Adrenal gland (tissue), 12 donors: ENCODE results near the gene PHLDB3. TPM values are rescaled to one million over a fixed set of nuclear protein-coding genes. Genes with fewer than 3 reads are reported as not detected.

Experiments
- DNase-seq, 7 donors: peaks; one replicate each; pipeline ENCODE4 v3.0.0-alpha.2; 2019 to 2020
- H3K27ac ChIP-seq, 5 donors: fragments of 200-600 bp; sonication (generic) in 4 of 5; 1 replicate in 3 of 5; 2 replicates in 2 of 5; pipeline versions ENCODE4 v1.5.1 to v1.8.0; 2016 to 2020; ENCODE audit warnings: mild to moderate bottlenecking in 1 of 5
- H3K27me3 ChIP-seq: fragments of 200-600 bp; 2 replicates; pipeline ENCODE4 v1.8.0; 2021
- H3K36me3 ChIP-seq, 2 donors: fragments of 200-600 bp; replicated peaks in 1 of 2; 1 replicate in 1 of 2; 2 replicates in 1 of 2; pipeline versions ENCODE4 v1.5.1 to v1.8.0; 2018 to 2022
- H3K4me1 ChIP-seq, 2 donors: fragments of 200-600 bp; replicated peaks in 1 of 2; 1 replicate in 1 of 2; 2 replicates in 1 of 2; pipeline versions ENCODE4 v1.5.1 to v1.8.0; 2018 to 2021
- H3K4me3 ChIP-seq, 4 donors: fragments of 200-600 bp; sonication (generic) in 3 of 4; one replicate each; pipeline ENCODE4 v1.5.1; 2016 to 2018
- H3K9me3 ChIP-seq, 3 donors: fragments of 200-600 bp; sonication (generic) in 1 of 3; replicated peaks in 1 of 3; 1 replicate in 2 of 3; 2 replicates in 1 of 3; pipeline versions ENCODE4 v1.5.1 to v1.8.0; 2016 to 2021
- POLR2A ChIP-seq, 2 donors: fragments of 450-650 bp; IDR thresholded peaks; one replicate each; pipeline ENCODE4 v1.6.1; 2017; ENCODE audit warnings: antibody characterized with exemption in 2 of 2, mild to moderate bottlenecking in 2 of 2, moderate library complexity in 1 of 2
- WGBS, 4 donors: extraction: QIAGEN DNeasy Blood & Tissue Kit in 2 of 4; methylation state at CpG; one replicate each; pipeline versions ENCODE4 v1.1.5 to v1.1.7; 2013 to 2017; 5-methylcytosine and 5-hydroxymethylcytosine counted together
- intact Hi-C, 2 donors: fragments of 100-400 bp; cut with DNase I; formaldehyde crosslinking; loops; one replicate each; pipeline versions ENCODE4 v1.14.1 to v1.15.0; 2022 to 2023
- polyA plus RNA-seq, 3 donors: library from polyadenylated mRNA; stranded (reverse); fragments of 200-250 nt in 2 of 3; fragments of 350-450 nt in 1 of 3; fragmentation: Illumina TruSeq in 1 of 3; extraction: RNeasy Lipid Tissue Mini Kit (QIAGEN cat#74804) in 1 of 3; gene quantifications; one replicate each; pipeline ENCODE4 v1.2.3, GENCODE V29; 2013 to 2014
- total RNA-seq, 9 donors: library from RNA; depleted of rRNA in 4 of 9; stranded (reverse); fragments of >200 nt in 4 of 9; fragments of 120-200 nt in 1 of 9; fragmentation: NEBNext Ultra II Directional in 1 of 9; extraction: Animal tissue kit (Norgen Biotek cat#: 25700) in 1 of 9; gene quantifications; one replicate each; pipeline versions ENCODE4 v1.1.0 to v1.2.4, GENCODE V29; 2013 to 2023
- TF ChIP-seq, protein P1 (sequence below), 6 experiments: fragments of 450-650 bp in 4 of 6; fragments of 200-600 bp in 2 of 6; sonication (generic) in 1 of 6; IDR thresholded peaks; 1 replicate in 5 of 6; 2 replicates in 1 of 6; pipeline versions ENCODE4 v1.5.1 to v1.8.0; 2016 to 2021; ENCODE audit warnings: antibody characterized with exemption in 6 of 6, mild to moderate bottlenecking in 2 of 6, moderate library complexity in 1 of 6
- donor health status: healthy with polysubstance abuse.
- donor health status: Bipolar disorder and iron deficiency.
- donor health status: DM: yes; HTN: yes; CAD: no.
- donor health status: DM: no; HTN: no; CAD: no.
- donor health status: DM: no; HTN: no; CAD: no.
- donor health status: DM: yes; HTN: yes; CAD: no.

The PHLDB3 gene
- total and polyA plus RNA-seq, 12 donors, result 1.7 to 54.5 (median 19.5) TPM

DNA sequence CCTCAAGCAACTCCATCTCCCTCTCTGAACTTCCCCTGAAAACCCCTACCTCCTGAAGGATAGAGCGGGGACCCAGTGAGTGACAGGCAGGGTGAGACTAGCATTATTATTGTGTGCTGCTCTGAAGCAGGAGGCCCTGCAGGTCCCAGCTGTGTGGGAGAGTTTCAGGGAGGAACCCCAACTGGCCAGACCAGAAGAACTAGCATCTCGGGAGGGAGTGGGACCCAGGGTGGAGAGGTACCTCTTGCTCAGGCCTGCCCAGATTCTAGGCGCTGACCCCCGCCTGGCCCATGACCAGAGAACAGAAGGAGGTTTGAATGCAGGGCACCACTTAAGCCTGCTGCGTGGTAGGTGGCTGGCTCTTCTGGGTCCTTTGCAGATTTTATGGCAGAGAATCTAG is 33.5 kb downstream of the PHLDB3 start:
- Histone ChIP-seq H3K36me3 (no peaks in the 10 kb centered on the region), H3K27me3 (no peaks in the 10 kb centered on the region), H3K4me1 (peaks cover 4 to 8% of the 10 kb centered on the region in 2 donors), H3K4me3 (no peak overlapping the region), H3K9me3 (no peaks in the 10 kb centered on the region), H3K27ac (no peak overlapping the region)
- 72 to 94% (median 83%) methylated on average over 5 of the region's 5 CpGs for WGBS, 4 donors
- intact Hi-C loops, result no loop called here
- DNase-seq, result no peak
- TF ChIP-seq, protein P1, sequence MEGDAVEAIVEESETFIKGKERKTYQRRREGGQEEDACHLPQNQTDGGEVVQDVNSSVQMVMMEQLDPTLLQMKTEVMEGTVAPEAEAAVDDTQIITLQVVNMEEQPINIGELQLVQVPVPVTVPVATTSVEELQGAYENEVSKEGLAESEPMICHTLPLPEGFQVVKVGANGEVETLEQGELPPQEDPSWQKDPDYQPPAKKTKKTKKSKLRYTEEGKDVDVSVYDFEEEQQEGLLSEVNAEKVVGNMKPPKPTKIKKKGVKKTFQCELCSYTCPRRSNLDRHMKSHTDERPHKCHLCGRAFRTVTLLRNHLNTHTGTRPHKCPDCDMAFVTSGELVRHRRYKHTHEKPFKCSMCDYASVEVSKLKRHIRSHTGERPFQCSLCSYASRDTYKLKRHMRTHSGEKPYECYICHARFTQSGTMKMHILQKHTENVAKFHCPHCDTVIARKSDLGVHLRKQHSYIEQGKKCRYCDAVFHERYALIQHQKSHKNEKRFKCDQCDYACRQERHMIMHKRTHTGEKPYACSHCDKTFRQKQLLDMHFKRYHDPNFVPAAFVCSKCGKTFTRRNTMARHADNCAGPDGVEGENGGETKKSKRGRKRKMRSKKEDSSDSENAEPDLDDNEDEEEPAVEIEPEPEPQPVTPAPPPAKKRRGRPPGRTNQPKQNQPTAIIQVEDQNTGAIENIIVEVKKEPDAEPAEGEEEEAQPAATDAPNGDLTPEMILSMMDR (IDR thresholded peaks at IDR 0.05), result no peak
- TF ChIP-seq POLR2A (IDR thresholded peaks at IDR 0.05), result no peak

DNA sequence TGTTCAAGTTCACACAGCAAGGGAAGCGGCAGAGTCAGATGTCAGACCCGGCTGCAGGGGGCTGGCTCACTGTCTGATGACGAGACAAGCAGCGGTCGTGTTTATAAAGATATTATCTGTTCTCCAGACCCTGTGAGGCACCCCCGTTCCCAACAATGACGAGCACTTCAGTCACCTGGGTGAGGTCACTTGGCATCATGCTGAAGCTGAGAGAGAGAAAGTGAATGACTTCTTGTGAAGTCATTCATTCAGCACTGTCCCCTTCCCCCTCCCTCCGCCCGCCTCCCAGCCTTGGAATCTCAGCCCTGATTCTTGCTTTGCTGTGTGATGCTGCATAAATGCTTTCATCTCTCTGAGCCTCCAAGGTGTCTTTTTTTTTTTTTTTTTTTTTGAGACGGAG is 34.3 kb downstream of the PHLDB3 start:
- no peak overlapping the region for H3K4me3 ChIP-seq
- WGBS, 4 donors, result 63 to 78% (median 69%) methylated on average over 10 of the region's 10 CpGs

DNA sequence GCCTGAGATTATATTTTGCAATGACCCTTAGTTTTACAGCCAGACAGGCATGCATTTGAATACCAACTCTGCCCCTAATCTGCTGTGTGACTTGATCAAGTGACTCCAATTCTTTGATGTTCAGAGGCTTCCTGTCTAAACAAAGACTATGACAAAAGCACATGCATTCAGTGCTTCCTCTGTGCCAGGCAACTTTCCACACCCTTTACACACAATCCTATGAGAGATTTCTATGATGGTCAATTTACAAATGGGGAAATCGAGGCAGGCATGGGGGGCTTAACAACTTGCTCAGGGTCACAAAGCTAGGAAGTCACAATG is 35.4 kb downstream of the PHLDB3 start:
- Histone ChIP-seq H3K27ac (no peak overlapping the region), H3K4me3 (no peak overlapping the region), H3K9me3 (no peaks in the 10 kb centered on the region), H3K4me1 (peaks cover 5 to 6% of the 10 kb centered on the region in 2 donors), H3K36me3 (no peaks in the 10 kb centered on the region), H3K27me3 (no peaks in the 10 kb centered on the region)
- no peak for DNase-seq
- intact Hi-C loops, result loop anchor here in 1 of 2 donors (5.0 kb wide), 1 partner anchor 33 kb away; the partner anchor contains the start of gene PHLDB3
- 49 to 65% (median 53%) methylated on average over 1 of the region's 1 CpG for WGBS, 4 donors
- TF ChIP-seq, protein P1 (IDR thresholded peaks at IDR 0.05), result no peak
- TF ChIP-seq POLR2A (IDR thresholded peaks at IDR 0.05), result no peak

More for the DNA sequence above, 34.3 kb downstream of the PHLDB3 start:
- Histone ChIP-seq H3K27ac (no peak overlapping the region), H3K9me3 (no peaks in the 10 kb centered on the region), H3K36me3 (no peaks in the 10 kb centered on the region), H3K4me1 (peaks cover 4 to 8% of the 10 kb centered on the region in 2 donors), H3K27me3 (no peaks in the 10 kb centered on the region)
- no peak for DNase-seq
- intact Hi-C loops, result no loop called here
- TF ChIP-seq POLR2A (IDR thresholded peaks at IDR 0.05), result no peak
- TF ChIP-seq, protein P1 (IDR thresholded peaks at IDR 0.05), result no peak

DNA sequence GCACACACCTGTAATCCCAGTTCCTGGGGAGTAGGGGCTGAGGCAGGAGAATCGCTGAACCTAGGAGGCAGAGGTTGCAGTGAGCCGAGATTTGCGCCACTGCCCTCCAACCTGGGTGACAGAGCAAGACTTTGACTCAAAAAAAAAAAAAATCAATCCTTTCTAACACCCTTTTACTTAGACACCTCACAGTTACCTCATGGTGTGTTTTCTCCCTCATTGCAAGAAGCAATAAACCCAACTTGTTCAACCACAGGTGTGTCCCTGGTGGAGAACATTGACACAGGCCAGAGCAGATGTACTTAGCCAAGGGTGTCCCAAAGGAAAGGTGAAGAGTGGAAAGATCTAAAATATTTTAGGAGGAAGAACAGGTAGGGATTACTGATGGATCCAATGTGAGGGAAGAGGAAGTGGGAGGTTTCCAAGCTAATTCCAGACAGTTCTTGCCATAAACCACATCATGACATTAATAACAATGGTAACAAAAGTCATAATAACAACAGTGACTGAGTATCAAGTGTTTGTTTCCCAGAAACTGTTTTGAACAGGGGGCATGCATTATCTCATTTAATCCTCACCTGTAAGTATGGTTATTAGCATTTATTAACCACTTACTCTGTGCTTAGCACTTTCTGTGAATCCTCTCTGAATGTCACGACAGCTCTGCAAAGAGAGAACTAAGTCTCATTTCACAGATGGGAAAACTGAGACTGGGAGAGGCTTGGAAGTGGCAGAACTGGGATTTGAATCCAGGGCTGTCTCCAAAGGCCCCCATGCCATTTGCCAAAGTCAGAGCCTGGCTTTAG is 36.0 kb downstream of the PHLDB3 start:
- no peaks in the 10 kb centered on the region for H3K27me3 ChIP-seq
- H3K27ac ChIP-seq, result no peak overlapping the region
- intact Hi-C loops, result loop anchor here in 1 of 2 donors (5.0 kb wide), 1 partner anchor 34 kb away; the partner anchor contains the start of gene PHLDB3
- DNase-seq, result no peak
- TF ChIP-seq, protein P1 (IDR thresholded peaks at IDR 0.05), result no peak
- no peak for TF ChIP-seq POLR2A (IDR thresholded peaks at IDR 0.05)
- no peaks in the 10 kb centered on the region for H3K36me3 ChIP-seq
- H3K4me1 ChIP-seq, result peaks cover 6% of the 10 kb centered on the region in 2 donors
- no peaks in the 10 kb centered on the region for H3K9me3 ChIP-seq
- WGBS, 4 donors, result 91 to 98% (median 95%) methylated on average over 4 of the region's 4 CpGs
- H3K4me3 ChIP-seq, result no peak overlapping the region
